Activated B cell treated with CpG ODN at 0.5 μM for 24 hours (primary cell): ENCODE results near the gene TMEM17. TPM values are rescaled to one million over a fixed set of nuclear protein-coding genes. Genes with fewer than 3 reads are reported as not detected.

ENCODE experiments used
- ATAC-seq: fragments of 200-7000 bp; cut with Tn5 transposase; one replicate; pipeline ENCODE4 v1.10.0; 2021; ENCODE audit warnings: low read depth, mild to moderate bottlenecking, moderate library complexity
- CTCF ChIA-PET: fragments of 350-600 bp; sonication (Branson Sonifier 250); formaldehyde crosslinking; loops from one replicate; lab custom pipeline; 2021; ENCODE audit warnings: antibody characterized with exemption; lab: Charles Lee
- POLR2A ChIA-PET: fragments of 350-600 bp; sonication (Branson Sonifier 250); formaldehyde crosslinking; loops from one replicate; lab custom pipeline; 2021; ENCODE audit warnings: antibody characterized with exemption; lab: Charles Lee
- DNase-seq: peaks from one replicate; pipeline ENCODE4 v3.0.0; 2022
- H3K27ac Mint-ChIP-seq: one replicate; pipeline ENCODE4 v1.8.0; 2020; ENCODE audit warnings: mixed read lengths
- H3K27me3 Mint-ChIP-seq: one replicate; pipeline ENCODE4 v1.8.0; 2021; ENCODE audit warnings: mixed read lengths
- H3K36me3 Mint-ChIP-seq: one replicate; pipeline ENCODE4 v1.8.0; 2021; ENCODE audit warnings: low read depth, mixed read lengths
- H3K4me1 Mint-ChIP-seq: one replicate; pipeline ENCODE4 v1.8.0; 2021; ENCODE audit warnings: mixed read lengths
- H3K4me3 Mint-ChIP-seq: one replicate; pipeline ENCODE4 v1.8.0; 2020; ENCODE audit warnings: mild to moderate bottlenecking, mixed read lengths
- H3K9me3 Mint-ChIP-seq: one replicate; pipeline ENCODE4 v1.8.0; 2020; ENCODE audit warnings: mixed read lengths
- intact Hi-C: fragments of 100-400 bp; cut with micrococcal nuclease; formaldehyde crosslinking; loops from one replicate; pipeline ENCODE4 v1.15.1; 2024
- total RNA-seq: library from RNA; stranded (reverse); gene quantifications from 2 replicates; pipeline ENCODE4 v1.2.3, GENCODE V29; 2022
- TF ChIP-seq, protein P1 (sequence below): fragments of 200-600 bp; IDR thresholded peaks from one replicate; pipeline ENCODE4 v1.8.0; 2022; ENCODE audit warnings: antibody characterized with exemption, mild to moderate bottlenecking

TMEM17 gene
- total RNA-seq, 1 donor from 2014 or later = not detected

DNA sequence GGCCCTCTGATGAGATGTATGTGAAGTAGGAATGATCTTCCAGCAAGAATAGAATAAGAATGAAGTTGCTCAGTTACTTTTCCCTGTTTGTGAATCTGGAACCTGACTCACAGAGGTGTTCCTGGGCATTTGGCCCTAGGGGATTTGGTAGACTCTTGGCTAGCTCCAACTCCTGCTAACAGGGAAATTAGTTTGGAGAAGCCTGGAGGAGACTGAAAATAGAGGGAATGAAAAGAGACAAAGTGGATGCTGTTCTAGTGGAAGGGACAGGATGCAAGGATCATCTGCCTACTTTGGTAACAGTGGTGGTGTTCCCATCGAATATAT lies 19.6 kb downstream of the TMEM17 start:
- no peaks in the 10 kb centered on the region for H3K4me1 Mint-ChIP-seq
- H3K27me3 Mint-ChIP-seq = peaks cover 10% of the 10 kb centered on the region
- TF ChIP-seq, protein P1, sequence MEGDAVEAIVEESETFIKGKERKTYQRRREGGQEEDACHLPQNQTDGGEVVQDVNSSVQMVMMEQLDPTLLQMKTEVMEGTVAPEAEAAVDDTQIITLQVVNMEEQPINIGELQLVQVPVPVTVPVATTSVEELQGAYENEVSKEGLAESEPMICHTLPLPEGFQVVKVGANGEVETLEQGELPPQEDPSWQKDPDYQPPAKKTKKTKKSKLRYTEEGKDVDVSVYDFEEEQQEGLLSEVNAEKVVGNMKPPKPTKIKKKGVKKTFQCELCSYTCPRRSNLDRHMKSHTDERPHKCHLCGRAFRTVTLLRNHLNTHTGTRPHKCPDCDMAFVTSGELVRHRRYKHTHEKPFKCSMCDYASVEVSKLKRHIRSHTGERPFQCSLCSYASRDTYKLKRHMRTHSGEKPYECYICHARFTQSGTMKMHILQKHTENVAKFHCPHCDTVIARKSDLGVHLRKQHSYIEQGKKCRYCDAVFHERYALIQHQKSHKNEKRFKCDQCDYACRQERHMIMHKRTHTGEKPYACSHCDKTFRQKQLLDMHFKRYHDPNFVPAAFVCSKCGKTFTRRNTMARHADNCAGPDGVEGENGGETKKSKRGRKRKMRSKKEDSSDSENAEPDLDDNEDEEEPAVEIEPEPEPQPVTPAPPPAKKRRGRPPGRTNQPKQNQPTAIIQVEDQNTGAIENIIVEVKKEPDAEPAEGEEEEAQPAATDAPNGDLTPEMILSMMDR = no peak
- intact Hi-C loops = no loop called here
- POLR2A ChIA-PET = no interaction called here
- DNase-seq (no peak), ATAC-seq (no peak)
- no peak overlapping the region for H3K4me3 Mint-ChIP-seq
- CTCF ChIA-PET = no interaction called here
- H3K36me3 Mint-ChIP-seq = no peaks in the 10 kb centered on the region
- no peak overlapping the region for H3K27ac Mint-ChIP-seq
- no peaks in the 10 kb centered on the region for H3K9me3 Mint-ChIP-seq

DNA sequence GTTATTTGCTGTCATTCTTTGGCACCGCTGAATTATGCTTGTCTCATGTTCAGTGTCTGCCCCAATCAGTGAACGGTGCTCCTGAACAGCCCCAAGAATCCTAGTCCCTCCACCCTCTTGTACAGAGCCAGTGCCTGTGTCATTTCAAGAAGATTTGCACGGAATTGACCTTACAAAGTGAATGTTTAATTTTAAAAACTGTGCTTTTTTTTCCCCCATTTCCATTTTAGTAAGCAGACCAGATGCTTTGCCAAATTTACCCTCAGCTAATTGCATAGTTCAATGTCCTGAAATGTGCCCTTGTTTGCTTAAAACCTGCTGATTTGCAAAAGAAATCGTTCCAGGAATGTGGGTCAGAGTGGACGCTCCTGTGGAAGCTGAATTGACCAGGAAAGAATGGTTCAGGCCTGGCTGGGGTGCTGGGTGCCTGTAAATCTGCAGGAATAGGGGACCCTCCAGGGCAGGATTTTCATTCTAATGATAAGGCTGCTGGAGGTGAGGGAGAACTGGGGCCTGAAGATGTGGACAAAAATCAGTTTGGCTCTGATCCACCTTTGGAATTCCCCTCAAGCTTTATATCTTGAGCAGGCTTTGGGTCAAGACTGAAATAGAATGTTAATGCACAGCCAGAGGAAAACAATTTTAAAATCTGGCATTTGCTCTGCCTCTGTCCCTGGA lies 20.1 kb downstream of the TMEM17 start:
- POLR2A ChIA-PET = no interaction called here

DNA sequence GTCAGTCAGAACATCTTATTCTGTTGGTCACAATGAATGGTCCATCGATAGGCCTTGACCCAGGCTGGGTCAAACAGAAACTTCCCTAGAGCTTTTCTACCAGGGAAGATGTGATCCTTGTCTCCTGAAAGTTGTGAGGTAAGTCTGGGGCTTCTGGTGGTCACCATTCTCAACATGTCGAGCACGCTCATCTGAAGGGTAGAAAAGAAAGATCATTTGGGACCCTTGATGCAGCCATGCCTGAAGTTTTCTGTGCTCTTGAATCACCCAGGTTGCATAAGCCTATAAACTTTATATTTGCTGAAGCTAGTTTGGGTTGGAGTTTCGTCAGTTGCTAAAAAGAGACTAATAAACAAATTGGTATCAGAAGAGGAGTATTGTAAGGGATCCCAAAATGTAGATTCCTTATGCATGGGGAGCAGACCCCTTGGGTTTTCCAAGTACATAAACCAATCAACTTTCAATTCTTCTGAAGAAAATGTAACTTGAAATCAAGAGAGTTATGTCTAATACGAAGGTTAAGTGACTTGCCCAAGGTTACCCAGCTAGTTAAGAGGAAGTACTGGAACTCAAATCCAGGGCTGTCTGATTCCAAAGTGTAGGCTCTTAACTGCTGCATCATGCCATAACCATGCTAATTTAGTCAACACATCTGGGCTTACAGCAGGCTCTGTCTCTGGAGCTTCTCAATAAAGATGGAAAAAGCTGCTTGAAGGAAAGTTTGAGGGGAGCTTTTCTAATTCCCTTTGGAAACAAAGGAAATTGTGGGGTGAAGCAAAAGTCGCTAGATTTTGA lies 23.2 kb downstream of the TMEM17 start:
- ATAC-seq = no peak
- Mint-ChIP-seq H3K4me3 (no peak overlapping the region), H3K36me3 (no peaks in the 10 kb centered on the region), H3K27ac (no peak overlapping the region), H3K27me3 (peaks cover 12% of the 10 kb centered on the region), H3K9me3 (no peaks in the 10 kb centered on the region), H3K4me1 (peaks cover 6% of the 10 kb centered on the region)
- DNase-seq = no peak
- intact Hi-C loops = no loop called here
- POLR2A ChIA-PET = no interaction called here
- CTCF ChIA-PET = no interaction called here
- TF ChIP-seq, protein P1 = no peak

More for the DNA sequence above, 20.1 kb downstream of the TMEM17 start:
- TF ChIP-seq, protein P1 = no peak
- H3K36me3 Mint-ChIP-seq = no peaks in the 10 kb centered on the region
- no peaks in the 10 kb centered on the region for H3K4me1 Mint-ChIP-seq
- intact Hi-C loops = no loop called here
- CTCF ChIA-PET = no interaction called here
- H3K9me3 Mint-ChIP-seq = no peaks in the 10 kb centered on the region
- DNase-seq = no peak
- ATAC-seq = no peak
- H3K27me3 Mint-ChIP-seq = peaks cover 10% of the 10 kb centered on the region
- H3K4me3 Mint-ChIP-seq = no peak overlapping the region
- no peak overlapping the region for H3K27ac Mint-ChIP-seq

DNA sequence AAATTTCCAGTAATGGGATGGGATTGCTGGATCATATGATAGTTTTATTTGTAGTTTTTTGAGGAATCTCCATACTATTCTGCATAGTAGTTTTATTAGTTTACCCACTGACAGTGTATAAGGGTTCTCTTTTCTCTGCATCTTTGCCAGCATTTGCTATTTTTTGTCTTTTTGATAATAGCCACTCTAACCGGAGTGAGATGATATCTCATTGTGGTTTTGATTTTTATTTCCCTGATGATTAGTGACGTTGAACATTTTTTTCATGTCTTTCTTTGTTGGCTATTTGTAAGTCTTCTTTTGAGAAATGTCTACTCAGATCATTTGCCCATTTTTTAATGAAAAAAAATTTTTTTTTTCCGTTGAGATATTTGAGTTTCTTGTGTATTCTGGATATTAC lies 26.1 kb downstream of the TMEM17 start:
- ChIA-PET POLR2A (no interaction called here), CTCF (no interaction called here)
- H3K4me3 Mint-ChIP-seq = no peak overlapping the region
- peaks cover 11% of the 10 kb centered on the region for H3K4me1 Mint-ChIP-seq
- no peaks in the 10 kb centered on the region for H3K36me3 Mint-ChIP-seq
- H3K9me3 Mint-ChIP-seq = no peaks in the 10 kb centered on the region
- H3K27me3 Mint-ChIP-seq = peaks cover 23% of the 10 kb centered on the region
- intact Hi-C loops = no loop called here
- no peak overlapping the region for H3K27ac Mint-ChIP-seq
- TF ChIP-seq, protein P1 = no peak
- ATAC-seq = no peak
- DNase-seq = no peak

DNA sequence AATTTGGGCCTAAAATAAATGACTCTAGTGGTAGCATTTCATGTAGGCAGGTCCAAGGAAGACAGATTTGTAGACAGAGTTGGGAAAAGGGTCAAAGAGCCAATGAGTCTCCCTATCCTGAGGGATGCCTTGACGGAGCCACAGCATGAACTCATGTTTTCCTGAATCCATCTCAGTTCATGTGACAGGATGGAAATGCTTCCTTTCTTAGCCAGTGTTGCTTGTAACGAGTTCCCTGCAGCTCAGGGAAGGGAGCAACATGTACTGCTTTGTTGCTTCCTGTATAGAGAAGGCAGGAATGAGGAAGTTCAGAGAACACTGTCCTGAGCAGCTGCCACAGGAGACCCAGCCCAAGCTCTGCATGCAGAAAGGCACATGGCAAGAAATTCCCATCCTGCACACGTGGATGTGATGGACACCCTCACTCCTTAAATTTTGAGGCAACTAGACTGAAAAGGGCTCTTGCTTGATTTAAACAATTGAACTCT lies 27.9 kb downstream of the TMEM17 start:
- ATAC-seq = no peak
- Mint-ChIP-seq H3K27me3 (peaks cover 27% of the 10 kb centered on the region), H3K36me3 (no peaks in the 10 kb centered on the region), H3K4me3 (no peak overlapping the region), H3K9me3 (no peaks in the 10 kb centered on the region), H3K4me1 (peaks cover 11% of the 10 kb centered on the region), H3K27ac (no peak overlapping the region)
- POLR2A ChIA-PET = no interaction called here
- CTCF ChIA-PET = no interaction called here
- intact Hi-C loops = no loop called here
- TF ChIP-seq, protein P1 = no peak
- no peak for DNase-seq
